ENCODE measurements around the gene ARHGEF2. TPM values are rescaled to one million over a fixed set of nuclear protein-coding genes. Genes with fewer than 3 reads are reported as not detected.

Gene ARHGEF2
- total RNA-seq, 1 experiment from 2014 or later: 69.5 TPM

GRCh38 chr1:155911156-155912055 lies 66.9 kb downstream of the ARHGEF2 start, which contains the start of gene RIT1 (continued):
- TF ChIP-seq, protein P1, sequence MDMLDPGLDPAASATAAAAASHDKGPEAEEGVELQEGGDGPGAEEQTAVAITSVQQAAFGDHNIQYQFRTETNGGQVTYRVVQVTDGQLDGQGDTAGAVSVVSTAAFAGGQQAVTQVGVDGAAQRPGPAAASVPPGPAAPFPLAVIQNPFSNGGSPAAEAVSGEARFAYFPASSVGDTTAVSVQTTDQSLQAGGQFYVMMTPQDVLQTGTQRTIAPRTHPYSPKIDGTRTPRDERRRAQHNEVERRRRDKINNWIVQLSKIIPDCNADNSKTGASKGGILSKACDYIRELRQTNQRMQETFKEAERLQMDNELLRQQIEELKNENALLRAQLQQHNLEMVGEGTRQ (CRISPR knock-in tag; IDR thresholded peaks at IDR 0.05): 0 out of 2 replicates have a peak, but pooled peaks have one; percentile 4
- TF ChIP-seq FOXJ3 (CRISPR knock-in tag; IDR thresholded peaks at IDR 0.05; ENCODE audit: borderline replicate concordance) (no peak), TP53 (CRISPR knock-in tag; IDR thresholded peaks at IDR 0.05) (no peak), TEAD4 (CRISPR knock-in tag; IDR thresholded peaks at IDR 0.05) (no peak), SP1 (CRISPR knock-in tag; conservative IDR thresholded peaks at IDR 0.05) (peak; percentile 83), ZMAT4 (CRISPR knock-in tag; IDR thresholded peaks at IDR 0.05) (no peak), ZNF138 (CRISPR knock-in tag; conservative IDR thresholded peaks at IDR 0.05) (no peak), ZNF232 (CRISPR knock-in tag; IDR thresholded peaks at IDR 0.05) (no peak), EMX1 (CRISPR knock-in tag; IDR thresholded peaks at IDR 0.05) (peak; percentile 69; the same call in 1 of the 2 replicates), RORB (CRISPR knock-in tag; IDR thresholded peaks at IDR 0.05) (no peak), ATF1 (CRISPR knock-in tag; IDR thresholded peaks at IDR 0.05) (no peak), HMGA2 (CRISPR knock-in tag; IDR thresholded peaks at IDR 0.05) (no peak), ZNF263 (CRISPR knock-in tag; IDR thresholded peaks at IDR 0.05; ENCODE audit: low read depth) (no peak), CBFB (CRISPR knock-in tag; IDR thresholded peaks at IDR 0.05; ENCODE audit: low read depth) (no peak), ZNF219 (CRISPR knock-in tag; IDR thresholded peaks at IDR 0.05; ENCODE audit: borderline replicate concordance) (no peak), NFATC4 (CRISPR knock-in tag; IDR thresholded peaks at IDR 0.05) (no peak), PRRX2 (CRISPR knock-in tag; IDR thresholded peaks at IDR 0.05) (no peak), GRHL2 (CRISPR knock-in tag; IDR thresholded peaks at IDR 0.05; ENCODE audit: insufficient replicate concordance, severe bottlenecking) (no peak), E2F4 (CRISPR knock-in tag; IDR thresholded peaks at IDR 0.05; ENCODE audit: borderline replicate concordance, low read depth) (no peak), IRF2 (CRISPR knock-in tag; IDR thresholded peaks at IDR 0.05; ENCODE audit: borderline replicate concordance, low read depth) (no peak), FOXP4 (CRISPR knock-in tag; IDR thresholded peaks at IDR 0.05) (no peak)
- TF ChIP-seq, protein P2, sequence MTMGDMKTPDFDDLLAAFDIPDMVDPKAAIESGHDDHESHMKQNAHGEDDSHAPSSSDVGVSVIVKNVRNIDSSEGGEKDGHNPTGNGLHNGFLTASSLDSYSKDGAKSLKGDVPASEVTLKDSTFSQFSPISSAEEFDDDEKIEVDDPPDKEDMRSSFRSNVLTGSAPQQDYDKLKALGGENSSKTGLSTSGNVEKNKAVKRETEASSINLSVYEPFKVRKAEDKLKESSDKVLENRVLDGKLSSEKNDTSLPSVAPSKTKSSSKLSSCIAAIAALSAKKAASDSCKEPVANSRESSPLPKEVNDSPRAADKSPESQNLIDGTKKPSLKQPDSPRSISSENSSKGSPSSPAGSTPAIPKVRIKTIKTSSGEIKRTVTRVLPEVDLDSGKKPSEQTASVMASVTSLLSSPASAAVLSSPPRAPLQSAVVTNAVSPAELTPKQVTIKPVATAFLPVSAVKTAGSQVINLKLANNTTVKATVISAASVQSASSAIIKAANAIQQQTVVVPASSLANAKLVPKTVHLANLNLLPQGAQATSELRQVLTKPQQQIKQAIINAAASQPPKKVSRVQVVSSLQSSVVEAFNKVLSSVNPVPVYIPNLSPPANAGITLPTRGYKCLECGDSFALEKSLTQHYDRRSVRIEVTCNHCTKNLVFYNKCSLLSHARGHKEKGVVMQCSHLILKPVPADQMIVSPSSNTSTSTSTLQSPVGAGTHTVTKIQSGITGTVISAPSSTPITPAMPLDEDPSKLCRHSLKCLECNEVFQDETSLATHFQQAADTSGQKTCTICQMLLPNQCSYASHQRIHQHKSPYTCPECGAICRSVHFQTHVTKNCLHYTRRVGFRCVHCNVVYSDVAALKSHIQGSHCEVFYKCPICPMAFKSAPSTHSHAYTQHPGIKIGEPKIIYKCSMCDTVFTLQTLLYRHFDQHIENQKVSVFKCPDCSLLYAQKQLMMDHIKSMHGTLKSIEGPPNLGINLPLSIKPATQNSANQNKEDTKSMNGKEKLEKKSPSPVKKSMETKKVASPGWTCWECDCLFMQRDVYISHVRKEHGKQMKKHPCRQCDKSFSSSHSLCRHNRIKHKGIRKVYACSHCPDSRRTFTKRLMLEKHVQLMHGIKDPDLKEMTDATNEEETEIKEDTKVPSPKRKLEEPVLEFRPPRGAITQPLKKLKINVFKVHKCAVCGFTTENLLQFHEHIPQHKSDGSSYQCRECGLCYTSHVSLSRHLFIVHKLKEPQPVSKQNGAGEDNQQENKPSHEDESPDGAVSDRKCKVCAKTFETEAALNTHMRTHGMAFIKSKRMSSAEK (CRISPR knock-in tag; IDR thresholded peaks at IDR 0.05; ENCODE audit: borderline replicate concordance): no peak
- TF ChIP-seq, protein P3, sequence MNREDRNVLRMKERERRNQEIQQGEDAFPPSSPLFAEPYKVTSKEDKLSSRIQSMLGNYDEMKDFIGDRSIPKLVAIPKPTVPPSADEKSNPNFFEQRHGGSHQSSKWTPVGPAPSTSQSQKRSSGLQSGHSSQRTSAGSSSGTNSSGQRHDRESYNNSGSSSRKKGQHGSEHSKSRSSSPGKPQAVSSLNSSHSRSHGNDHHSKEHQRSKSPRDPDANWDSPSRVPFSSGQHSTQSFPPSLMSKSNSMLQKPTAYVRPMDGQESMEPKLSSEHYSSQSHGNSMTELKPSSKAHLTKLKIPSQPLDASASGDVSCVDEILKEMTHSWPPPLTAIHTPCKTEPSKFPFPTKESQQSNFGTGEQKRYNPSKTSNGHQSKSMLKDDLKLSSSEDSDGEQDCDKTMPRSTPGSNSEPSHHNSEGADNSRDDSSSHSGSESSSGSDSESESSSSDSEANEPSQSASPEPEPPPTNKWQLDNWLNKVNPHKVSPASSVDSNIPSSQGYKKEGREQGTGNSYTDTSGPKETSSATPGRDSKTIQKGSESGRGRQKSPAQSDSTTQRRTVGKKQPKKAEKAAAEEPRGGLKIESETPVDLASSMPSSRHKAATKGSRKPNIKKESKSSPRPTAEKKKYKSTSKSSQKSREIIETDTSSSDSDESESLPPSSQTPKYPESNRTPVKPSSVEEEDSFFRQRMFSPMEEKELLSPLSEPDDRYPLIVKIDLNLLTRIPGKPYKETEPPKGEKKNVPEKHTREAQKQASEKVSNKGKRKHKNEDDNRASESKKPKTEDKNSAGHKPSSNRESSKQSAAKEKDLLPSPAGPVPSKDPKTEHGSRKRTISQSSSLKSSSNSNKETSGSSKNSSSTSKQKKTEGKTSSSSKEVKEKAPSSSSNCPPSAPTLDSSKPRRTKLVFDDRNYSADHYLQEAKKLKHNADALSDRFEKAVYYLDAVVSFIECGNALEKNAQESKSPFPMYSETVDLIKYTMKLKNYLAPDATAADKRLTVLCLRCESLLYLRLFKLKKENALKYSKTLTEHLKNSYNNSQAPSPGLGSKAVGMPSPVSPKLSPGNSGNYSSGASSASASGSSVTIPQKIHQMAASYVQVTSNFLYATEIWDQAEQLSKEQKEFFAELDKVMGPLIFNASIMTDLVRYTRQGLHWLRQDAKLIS (CRISPR knock-in tag; IDR thresholded peaks at IDR 0.05; ENCODE audit: borderline replicate concordance): no peak
- TF ChIP-seq, protein P4, sequence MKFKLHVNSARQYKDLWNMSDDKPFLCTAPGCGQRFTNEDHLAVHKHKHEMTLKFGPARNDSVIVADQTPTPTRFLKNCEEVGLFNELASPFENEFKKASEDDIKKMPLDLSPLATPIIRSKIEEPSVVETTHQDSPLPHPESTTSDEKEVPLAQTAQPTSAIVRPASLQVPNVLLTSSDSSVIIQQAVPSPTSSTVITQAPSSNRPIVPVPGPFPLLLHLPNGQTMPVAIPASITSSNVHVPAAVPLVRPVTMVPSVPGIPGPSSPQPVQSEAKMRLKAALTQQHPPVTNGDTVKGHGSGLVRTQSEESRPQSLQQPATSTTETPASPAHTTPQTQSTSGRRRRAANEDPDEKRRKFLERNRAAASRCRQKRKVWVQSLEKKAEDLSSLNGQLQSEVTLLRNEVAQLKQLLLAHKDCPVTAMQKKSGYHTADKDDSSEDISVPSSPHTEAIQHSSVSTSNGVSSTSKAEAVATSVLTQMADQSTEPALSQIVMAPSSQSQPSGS (CRISPR knock-in tag; IDR thresholded peaks at IDR 0.05; ENCODE audit: borderline replicate concordance, low read depth): no peak
